Ecto neural progenitor cell (in vitro differentiated cells): Measurements from ENCODE around the gene OGN.

Experiments used
- DNase-seq: peaks from one replicate; pipeline ENCODE4 v3.0.0-alpha.2; 2018; ENCODE audit warnings: low spot score

The OGN gene

GRCh38 chr9:92402826-92403745, 1.3 kb downstream of the OGN start:
- no peak for DNase-seq

GRCh38 chr9:92402360-92402759, 2.0 kb downstream of the OGN start:
- no peak for DNase-seq

- no peak for DNase-seq
Observed at GRCh38 chr9:92397853-92398252, 6.5 kb downstream of the OGN start.

GRCh38 chr9:92395617-92396016, 8.8 kb downstream of the OGN start:
- no peak for DNase-seq

GRCh38 chr9:92393686-92394085, 10.7 kb downstream of the OGN start:
- DNase-seq, result no peak

- no peak for DNase-seq
Observed at GRCh38 chr9:92392690-92393089, 11.7 kb downstream of the OGN start.

- DNase-seq, result no peak
Observed at GRCh38 chr9:92385953-92386352, 18.4 kb downstream of the OGN start.

GRCh38 chr9:92385477-92385876, 18.9 kb downstream of the OGN start:
- no peak for DNase-seq

DNA sequence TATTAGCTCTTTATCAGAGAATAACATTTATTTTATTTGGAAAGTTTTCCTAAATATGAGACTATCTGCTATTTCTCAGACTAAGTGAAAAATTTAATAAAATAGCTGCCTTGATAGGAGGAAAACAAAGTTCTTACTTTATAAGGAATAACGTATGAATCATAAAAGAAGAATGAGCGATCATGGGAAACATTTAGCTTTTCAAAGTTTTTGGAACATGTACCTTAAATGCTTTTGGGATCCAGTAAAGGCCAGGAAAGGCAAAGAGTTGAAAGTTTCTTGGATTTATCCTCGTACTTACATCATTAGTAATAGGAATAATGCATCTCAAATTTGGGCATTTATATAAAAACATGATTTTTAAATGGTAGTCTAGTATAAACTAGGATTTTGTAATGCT, 19.4 kb downstream of the OGN start:
- no peak for DNase-seq

- no peak for DNase-seq
Observed at GRCh38 chr9:92384375-92384774, 20.0 kb downstream of the OGN start.

DNA sequence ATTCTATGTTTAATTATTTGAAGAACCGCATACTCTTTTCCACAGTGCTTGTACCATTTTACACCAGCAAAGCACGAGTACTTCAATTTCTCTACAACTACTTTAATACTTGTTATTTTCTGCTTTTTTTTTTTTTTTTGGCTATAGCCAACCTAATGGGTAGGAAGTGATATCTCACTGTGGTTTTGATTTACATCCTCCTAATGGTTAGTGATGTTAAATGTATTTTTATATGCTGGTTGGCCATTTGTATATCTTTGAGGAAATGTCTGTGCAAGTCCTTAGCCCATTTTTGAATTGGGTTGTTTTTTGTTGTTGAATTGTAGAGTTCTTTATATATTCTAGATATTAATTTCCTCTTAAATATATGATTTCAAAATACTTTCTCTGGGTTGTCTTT, 22.6 kb downstream of the OGN start:
- no peak for DNase-seq

DNA sequence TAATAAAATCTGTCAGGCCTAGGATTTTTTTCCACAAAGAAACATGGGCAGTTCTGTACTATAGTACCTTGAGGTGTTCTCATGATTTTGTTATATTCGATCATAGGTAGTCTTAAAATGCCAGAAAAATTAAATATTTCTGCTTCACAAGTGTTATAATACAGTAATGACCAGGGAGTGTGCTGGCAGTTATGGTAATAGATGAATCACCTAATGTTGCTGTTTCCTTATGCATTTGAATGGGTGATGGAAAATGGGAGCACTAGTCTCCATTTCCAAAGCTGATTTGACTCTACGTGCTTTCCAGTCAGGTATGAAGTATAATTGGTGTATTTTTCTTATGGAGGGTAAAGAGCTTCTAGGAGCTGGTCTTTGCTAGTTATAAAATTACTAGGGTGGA, 23.8 kb downstream of the OGN start:
- DNase-seq, result no peak

DNA sequence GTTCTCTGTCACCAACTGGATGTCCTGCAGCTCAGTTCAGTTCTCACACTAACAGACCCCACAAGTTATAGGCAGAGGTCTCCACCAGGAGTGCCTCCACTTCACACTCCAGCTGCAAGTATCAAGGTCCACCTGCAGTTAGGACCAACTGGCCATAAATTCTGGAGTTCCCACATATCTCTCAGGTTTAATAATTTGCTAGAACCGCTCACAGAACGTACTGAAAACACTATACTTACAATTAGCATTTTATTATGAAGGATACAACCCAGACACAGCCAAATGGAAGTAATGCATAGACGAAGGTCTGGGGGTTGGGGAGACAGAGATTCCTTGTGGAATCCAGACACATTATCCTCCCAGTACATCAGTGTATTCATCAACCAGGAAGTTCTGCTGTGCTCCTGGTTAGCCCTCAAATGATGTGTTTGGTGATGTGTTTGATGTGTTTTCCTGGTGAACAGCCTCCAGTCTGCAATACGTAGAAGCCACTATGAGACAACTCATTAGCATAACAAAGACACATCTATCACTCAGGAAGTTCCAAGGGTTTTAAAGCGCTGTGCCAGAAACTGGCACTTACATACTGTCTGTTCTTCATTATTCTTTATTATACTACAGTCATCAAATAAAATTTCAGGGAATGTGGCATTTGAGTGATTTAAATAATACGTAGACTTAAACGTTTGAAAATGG, 25.4 kb downstream of the OGN start:
- no peak for DNase-seq

- DNase-seq, result no peak
Observed at GRCh38 chr9:92377876-92378275, 26.5 kb downstream of the OGN start.

- no peak for DNase-seq
Observed at GRCh38 chr9:92373167-92373566, 31.2 kb downstream of the OGN start.

DNA sequence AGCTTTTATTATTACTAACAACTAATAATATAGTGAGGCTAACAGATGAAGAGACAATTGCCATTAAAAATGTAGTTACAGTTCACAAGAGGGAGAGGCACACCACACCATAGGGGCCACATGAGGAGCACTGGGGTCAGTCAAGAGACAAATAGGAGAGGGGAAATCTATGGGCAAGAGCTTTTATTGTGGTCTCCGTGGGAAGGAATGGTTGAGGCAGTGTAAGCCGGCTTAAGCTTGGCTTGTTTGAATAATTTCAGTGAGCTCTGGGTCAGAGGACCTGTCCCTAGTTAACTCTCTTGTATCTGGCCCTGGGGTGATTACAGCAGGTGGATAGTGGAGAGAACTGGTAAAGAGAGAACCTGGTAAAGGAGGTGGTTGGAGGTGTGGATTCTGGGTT, 35.3 kb downstream of the OGN start:
- DNase-seq, result no peak

GRCh38 chr9:92360083-92360482, 44.3 kb downstream of the OGN start:
- no peak for DNase-seq

DNA sequence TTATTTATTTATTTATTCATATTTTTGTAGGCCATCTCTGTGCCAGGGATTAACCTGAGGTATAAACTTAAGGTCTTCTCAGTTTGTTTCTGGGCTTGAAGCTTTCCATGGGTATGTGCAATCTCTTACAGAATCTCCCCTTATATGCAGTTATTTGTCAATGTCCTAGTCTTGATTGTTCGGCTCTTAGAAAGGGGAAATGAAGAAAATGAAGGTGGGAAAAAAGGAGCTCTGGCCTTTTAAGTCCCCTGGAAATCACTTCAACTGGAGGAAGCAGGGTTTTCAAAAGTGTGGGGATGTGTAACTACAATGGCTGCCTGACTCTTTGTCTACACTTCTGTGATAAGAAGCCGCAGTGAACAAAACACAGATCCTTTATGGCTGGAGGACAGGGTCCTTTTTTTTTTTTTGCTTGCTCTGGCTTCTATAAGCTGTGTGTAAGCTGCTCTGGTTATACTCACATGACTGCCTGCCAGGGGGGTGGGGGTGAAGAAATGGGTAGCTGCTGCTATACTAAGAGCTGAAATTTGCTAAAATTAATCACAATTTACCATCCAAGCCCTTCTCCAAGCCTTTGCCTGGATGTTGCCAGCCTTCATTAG, 44.9 kb downstream of the OGN start:
- no peak for DNase-seq

DNA sequence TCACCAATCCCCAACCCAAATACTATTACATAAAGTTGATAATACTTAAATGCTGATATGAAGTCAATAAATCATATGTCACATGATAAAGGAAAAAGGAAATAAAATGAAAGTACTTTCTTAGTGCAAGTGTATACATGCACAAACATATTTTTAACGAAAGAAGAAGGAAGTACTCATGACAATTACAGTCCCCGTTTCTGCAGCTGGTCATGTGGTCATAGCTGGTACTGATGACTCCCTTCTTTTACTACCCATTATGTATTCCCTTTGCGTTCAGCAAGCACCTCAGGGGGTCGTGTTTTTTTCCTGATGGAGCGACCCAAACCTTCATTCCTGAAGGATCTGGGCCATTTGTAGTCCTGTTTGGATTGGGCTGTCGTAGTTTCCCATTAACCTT, 51.3 kb downstream of the OGN start:
- no peak for DNase-seq

GRCh38 chr9:92350740-92351133, 53.6 kb downstream of the OGN start:
- DNase-seq, result no peak

GRCh38 chr9:92349771-92350739, 54.3 kb downstream of the OGN start:
- no peak for DNase-seq

- no peak for DNase-seq
Observed at GRCh38 chr9:92345582-92345981, 58.8 kb downstream of the OGN start.
